GM12878 (cell line): ENCODE measurements around the gene YTHDF2. TPM values are rescaled to one million over a fixed set of nuclear protein-coding genes. Genes with fewer than 3 reads are reported as not detected.

Experiments
- ATAC-seq: fragments of 200-7000 bp; cut with Tn5 transposase; 3 replicates; pipeline ENCODE4 v1.9.1; 2020; ENCODE audit warnings: mild to moderate bottlenecking, moderate library complexity
- BruUV-seq: library from RNA; stranded (reverse); fragments of 400-500 nt; replicated peaks from 2 replicates; lab custom pipeline; 2021; lab: Mats Ljungman, UMichigan
- CTCF ChIA-PET: fragments of 300-600 bp; sonication (Branson Sonifier 250); formaldehyde crosslinking; extraction: SDS; loops from one replicate; lab custom pipeline; 2021; ENCODE audit warnings: inconsistent platforms; lab: Yijun Ruan, JAX
- POLR2A ChIA-PET: fragments of 350-600 bp; formaldehyde crosslinking; extraction: SDS; loops from one replicate; lab custom pipeline; 2021; ENCODE audit warnings: inconsistent platforms; lab: Charles Lee
- RAD21 ChIA-PET: fragments of 300-600 bp; sonication (Branson Sonifier 250); formaldehyde crosslinking; loops from one replicate; lab custom pipeline; 2023; ENCODE audit warnings: antibody characterized with exemption; ENCODE audit not compliant: unreplicated experiment; lab: Charles Lee
- SMC1A ChIA-PET: fragments of 300-600 bp; sonication (Branson Sonifier 250); formaldehyde crosslinking; loops from one replicate; lab custom pipeline; 2023; ENCODE audit not compliant: unreplicated experiment, uncharacterized antibody; lab: Charles Lee
- DNase-seq: peaks from one replicate; pipeline ENCODE4 v3.0.0-alpha.2; 2011; ENCODE audit warnings: low read depth, low spot score
- FAIRE-seq: peaks from 3 replicates; lab custom pipeline; 2011; peaks lifted over from hg19 to GRCh38; lab: Jason Lieb, UNC
- H2AFZ ChIP-seq: 2 replicates; pipeline ENCODE4 v1.6.0; 2011; ENCODE audit warnings: low read depth, low read length, control low read depth; ENCODE audit not compliant: control insufficient read depth
- H3K27ac ChIP-seq: 2 replicates; pipeline ENCODE4 v1.5.1; 2011; ENCODE audit warnings: control low read depth; ENCODE audit not compliant: control insufficient read depth, insufficient read depth
- H3K27me3 ChIP-seq, 2 experiments: replicated peaks in 1 of 2; 2 replicates each; pipeline versions ENCODE4 v1.6.0 to v1.6.1; 2011; ENCODE audit warnings: low read length in 1 of 2; ENCODE audit not compliant: control insufficient read depth in 2 of 2, insufficient read depth in 2 of 2
- H3K36me3 ChIP-seq, 2 experiments: 2 replicates each; pipeline ENCODE4 v1.5.1; 2011; ENCODE audit warnings: low read length in 1 of 2; ENCODE audit not compliant: control insufficient read depth in 2 of 2, insufficient read depth in 2 of 2
- H3K4me1 ChIP-seq: 2 replicates; pipeline ENCODE4 v1.6.1; 2011; ENCODE audit warnings: mild to moderate bottlenecking, low read length, moderate library complexity, mixed read lengths; ENCODE audit not compliant: control insufficient read depth, insufficient read depth
- H3K4me2 ChIP-seq: 2 replicates; pipeline ENCODE4 v1.6.0; 2011; ENCODE audit warnings: control low read depth; ENCODE audit not compliant: control insufficient read depth, insufficient read depth
- H3K4me3 ChIP-seq: fragments of 200-600 bp; sonication (generic); 2 replicates; pipeline ENCODE4 v1.5.1; 2016
- H3K79me2 ChIP-seq: 2 replicates; pipeline ENCODE4 v1.6.0; 2011; ENCODE audit warnings: low read length; ENCODE audit not compliant: control insufficient read depth, insufficient read depth
- H3K9ac ChIP-seq: 2 replicates; pipeline ENCODE4 v1.8.0; 2011; ENCODE audit warnings: low read length, control low read depth, mixed read lengths; ENCODE audit not compliant: control insufficient read depth, insufficient read depth
- H3K9me3 ChIP-seq: replicated peaks from 3 replicates; pipeline ENCODE4 v1.5.1; 2011; ENCODE audit warnings: mild to moderate bottlenecking, low read length; ENCODE audit not compliant: control insufficient read depth, insufficient read depth
- H4K20me1 ChIP-seq: 2 replicates; pipeline ENCODE4 v1.6.0; 2011; ENCODE audit not compliant: control insufficient read depth, insufficient read depth
- CBX3 ChIP-seq: fragments of 200-600 bp; sonication (generic); IDR thresholded peaks from 2 replicates; pipeline ENCODE4 v1.6.1; 2016; ENCODE audit warnings: low read depth, borderline replicate concordance
- ETV6 ChIP-seq, 2 experiments: fragments of 450-650 bp in 1 of 2; IDR thresholded peaks in 1 of 2; conservative IDR thresholded peaks in 1 of 2; 2 replicates each; pipeline ENCODE4 v1.6.1; 2014; ENCODE audit warnings: antibody characterized with exemption in 1 of 2, borderline replicate concordance in 1 of 2, low read depth in 1 of 2, mild to moderate bottlenecking in 1 of 2, moderate library complexity in 1 of 2
- MXI1 ChIP-seq: fragments of 150-350 bp; IDR thresholded peaks from 2 replicates; pipeline ENCODE4 v1.6.1; 2011; ENCODE audit warnings: low read depth, mild to moderate bottlenecking, inconsistent platforms, low read length, improper control_type of control experiment
- ZNF207 ChIP-seq: fragments of 450-650 bp; IDR thresholded peaks from 2 replicates; pipeline ENCODE4 v1.6.1; 2014; ENCODE audit warnings: antibody characterized with exemption, mild to moderate bottlenecking, borderline replicate concordance
- WGBS: methylation state at CpG from one replicate; pipeline ENCODE4 v1.1.6; 2016; ENCODE audit warnings: low lambda C conversion rate; ENCODE audit not compliant: insufficient replicate concordance, insufficient coverage; ENCODE audit errors: missing lambda C conversion rate; 5-methylcytosine and 5-hydroxymethylcytosine counted together
- in situ Hi-C: fragments of 300-500 bp; cut with MboI; formaldehyde crosslinking; loops from 9 replicates; pipeline ENCODE4 v1.14.3; 2018; ENCODE audit warnings: mixed read lengths
- intact Hi-C: fragments of 100-400 bp; cut with micrococcal nuclease; formaldehyde crosslinking; loops from one replicate; pipeline ENCODE4 v1.14.2; 2022; ENCODE audit not compliant: unreplicated experiment
- polyA plus RNA-seq, 11 experiments: library from polyadenylated mRNA; depleted of rRNA in 4 of 11; unstranded in 6 of 11; stranded (reverse) in 5 of 11; fragments of >200 nt; fragmentation: Nextera tagmentation in 4 of 11; fragmentation: Illumina TruSeq in 1 of 11; extraction: Ambion mirVana in 4 of 11; extraction: Trizol in 1 of 11; gene quantifications; 1 replicate in 1 of 11; 2 replicates in 10 of 11; pipeline versions ENCODE4 v1.2.1 to v1.2.3, GENCODE V29; 2011 to 2016; ENCODE audit warnings: inconsistent platforms in 2 of 11, missing spikeins in 2 of 11, low read depth in 1 of 11
- total RNA-seq, 4 experiments: library from RNA; depleted of rRNA in 3 of 4; stranded (reverse); fragments of >200 nt in 3 of 4; fragmentation: Illumina TruSeq in 1 of 4; extraction: Trizol in 1 of 4; gene quantifications; 2 replicates each; pipeline versions ENCODE4 v1.2.1 to v1.2.3, GENCODE V29; 2013 to 2021
- TF ChIP-seq, protein P1 (sequence below), 3 experiments: IDR thresholded peaks in 2 of 3; conservative IDR thresholded peaks in 1 of 3; 2 replicates each; pipeline ENCODE4 v1.5.1; 2011; ENCODE audit warnings: low read depth in 3 of 3, low read length in 3 of 3, mild to moderate bottlenecking in 3 of 3, control low read depth in 2 of 3, moderate library complexity in 2 of 3, inconsistent platforms in 1 of 3, mixed read lengths in 1 of 3; ENCODE audit not compliant: control insufficient read depth in 2 of 3, insufficient read depth in 1 of 3; ENCODE audit errors: extremely low read depth in 1 of 3
- TF ChIP-seq, protein P2 (sequence below): fragments of 450-650 bp; IDR thresholded peaks from 2 replicates; pipeline ENCODE4 v1.6.1; 2017; ENCODE audit warnings: mild to moderate bottlenecking, moderate library complexity

The YTHDF2 gene
- total and polyA plus RNA-seq, 10 of the 15 experiments (the other 5 are each of a cell fraction or from before 2014, with no cell fraction given): 42.4 to 121 (median 66.9) TPM

DNA sequence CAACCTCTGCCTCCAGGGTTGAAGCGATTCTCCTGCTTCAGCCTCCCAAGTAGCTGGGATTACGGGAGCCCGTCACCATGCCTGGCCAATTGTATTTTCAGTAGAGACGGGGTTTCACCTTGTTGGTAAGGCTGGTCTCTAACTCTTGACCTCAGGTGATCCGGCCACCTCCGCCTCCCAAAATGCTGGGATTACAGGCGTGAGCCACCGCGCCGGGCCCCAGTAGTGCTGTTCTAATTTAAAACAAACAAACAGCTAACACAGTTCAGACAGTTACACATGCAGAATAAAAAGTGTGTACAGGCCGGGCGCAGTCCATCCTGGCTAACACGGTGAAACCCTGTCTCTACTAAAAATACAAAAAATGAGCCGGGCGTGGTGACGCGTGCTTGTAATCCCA is 39.6 kb downstream of the YTHDF2 start:
- H3K9me3 ChIP-seq: no peaks in the 10 kb centered on the region
- WGBS: 97% methylated on average over 17 of the region's 17 CpGs
- no peak overlapping the region for H3K27ac ChIP-seq
- no peaks in the 10 kb centered on the region for H3K79me2 ChIP-seq
- TF ChIP-seq CBX3: no peak
- no peak for TF ChIP-seq MXI1
- TF ChIP-seq, protein P1, sequence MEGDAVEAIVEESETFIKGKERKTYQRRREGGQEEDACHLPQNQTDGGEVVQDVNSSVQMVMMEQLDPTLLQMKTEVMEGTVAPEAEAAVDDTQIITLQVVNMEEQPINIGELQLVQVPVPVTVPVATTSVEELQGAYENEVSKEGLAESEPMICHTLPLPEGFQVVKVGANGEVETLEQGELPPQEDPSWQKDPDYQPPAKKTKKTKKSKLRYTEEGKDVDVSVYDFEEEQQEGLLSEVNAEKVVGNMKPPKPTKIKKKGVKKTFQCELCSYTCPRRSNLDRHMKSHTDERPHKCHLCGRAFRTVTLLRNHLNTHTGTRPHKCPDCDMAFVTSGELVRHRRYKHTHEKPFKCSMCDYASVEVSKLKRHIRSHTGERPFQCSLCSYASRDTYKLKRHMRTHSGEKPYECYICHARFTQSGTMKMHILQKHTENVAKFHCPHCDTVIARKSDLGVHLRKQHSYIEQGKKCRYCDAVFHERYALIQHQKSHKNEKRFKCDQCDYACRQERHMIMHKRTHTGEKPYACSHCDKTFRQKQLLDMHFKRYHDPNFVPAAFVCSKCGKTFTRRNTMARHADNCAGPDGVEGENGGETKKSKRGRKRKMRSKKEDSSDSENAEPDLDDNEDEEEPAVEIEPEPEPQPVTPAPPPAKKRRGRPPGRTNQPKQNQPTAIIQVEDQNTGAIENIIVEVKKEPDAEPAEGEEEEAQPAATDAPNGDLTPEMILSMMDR (IDR thresholded peaks at IDR 0.05 in 2 of 3, conservative IDR thresholded peaks at IDR 0.05 in 1 of 3; ENCODE audit: control insufficient read depth in 2 of 3, extremely low read depth in 1 of 3, insufficient read depth in 1 of 3, low read depth in 3 of 3, low read length in 3 of 3): no peak
- TF ChIP-seq ETV6 (conservative IDR thresholded peaks at IDR 0.05 in 1 of 2, IDR thresholded peaks at IDR 0.05 in 1 of 2; ENCODE audit: borderline replicate concordance in 1 of 2, low read depth in 1 of 2): no peak
- TF ChIP-seq, protein P2, sequence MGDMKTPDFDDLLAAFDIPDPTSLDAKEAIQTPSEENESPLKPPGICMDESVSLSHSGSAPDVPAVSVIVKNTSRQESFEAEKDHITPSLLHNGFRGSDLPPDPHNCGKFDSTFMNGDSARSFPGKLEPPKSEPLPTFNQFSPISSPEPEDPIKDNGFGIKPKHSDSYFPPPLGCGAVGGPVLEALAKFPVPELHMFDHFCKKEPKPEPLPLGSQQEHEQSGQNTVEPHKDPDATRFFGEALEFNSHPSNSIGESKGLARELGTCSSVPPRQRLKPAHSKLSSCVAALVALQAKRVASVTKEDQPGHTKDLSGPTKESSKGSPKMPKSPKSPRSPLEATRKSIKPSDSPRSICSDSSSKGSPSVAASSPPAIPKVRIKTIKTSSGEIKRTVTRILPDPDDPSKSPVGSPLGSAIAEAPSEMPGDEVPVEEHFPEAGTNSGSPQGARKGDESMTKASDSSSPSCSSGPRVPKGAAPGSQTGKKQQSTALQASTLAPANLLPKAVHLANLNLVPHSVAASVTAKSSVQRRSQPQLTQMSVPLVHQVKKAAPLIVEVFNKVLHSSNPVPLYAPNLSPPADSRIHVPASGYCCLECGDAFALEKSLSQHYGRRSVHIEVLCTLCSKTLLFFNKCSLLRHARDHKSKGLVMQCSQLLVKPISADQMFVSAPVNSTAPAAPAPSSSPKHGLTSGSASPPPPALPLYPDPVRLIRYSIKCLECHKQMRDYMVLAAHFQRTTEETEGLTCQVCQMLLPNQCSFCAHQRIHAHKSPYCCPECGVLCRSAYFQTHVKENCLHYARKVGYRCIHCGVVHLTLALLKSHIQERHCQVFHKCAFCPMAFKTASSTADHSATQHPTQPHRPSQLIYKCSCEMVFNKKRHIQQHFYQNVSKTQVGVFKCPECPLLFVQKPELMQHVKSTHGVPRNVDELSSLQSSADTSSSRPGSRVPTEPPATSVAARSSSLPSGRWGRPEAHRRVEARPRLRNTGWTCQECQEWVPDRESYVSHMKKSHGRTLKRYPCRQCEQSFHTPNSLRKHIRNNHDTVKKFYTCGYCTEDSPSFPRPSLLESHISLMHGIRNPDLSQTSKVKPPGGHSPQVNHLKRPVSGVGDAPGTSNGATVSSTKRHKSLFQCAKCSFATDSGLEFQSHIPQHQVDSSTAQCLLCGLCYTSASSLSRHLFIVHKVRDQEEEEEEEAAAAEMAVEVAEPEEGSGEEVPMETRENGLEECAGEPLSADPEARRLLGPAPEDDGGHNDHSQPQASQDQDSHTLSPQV: no peak
- no peak for TF ChIP-seq ZNF207
- TF ChIP-seq, all 136 proteins: peak for 0
- SMC1A ChIA-PET: interaction anchor here (1.4 to 3.0 kb wide), 5 partner anchors 8 to 425 kb away, joined by 3 to 19 read pairs (median 6); no protein-coding TSS in a partner anchor
- Histone ChIP-seq H3K9ac (no peak overlapping the region), H3K4me1 (no peaks in the 10 kb centered on the region), H3K4me3 (no peak overlapping the region), H3K4me2 (no peak overlapping the region), H2AFZ (no peak overlapping the region), H4K20me1 (no peaks in the 10 kb centered on the region), H3K36me3 (peaks cover 0 to 7% of the 10 kb centered on the region in 2 experiments; a peak in 2 of 4 replicates), H3K27me3 (no peaks in the 10 kb centered on the region)
- RAD21 ChIA-PET: interaction anchor here (1.8 kb wide), 1 partner anchor 9 kb away, joined by 8 read pairs; no protein-coding TSS in a partner anchor
- DNase-seq (no peak), ATAC-seq (no peak), FAIRE-seq (no peak)
- intact Hi-C loops: no loop called here
- CTCF ChIA-PET: interaction anchor here (1.3 to 4.0 kb wide), 5 partner anchors 9 to 108 kb away, joined by 5 to 39 read pairs (median 8); partner anchors contain the start of gene YTHDF2
- no TSS peak for BruUV-seq
- in situ Hi-C loops: no loop called here
- POLR2A ChIA-PET: interaction anchor here (1.0 kb wide), 1 partner anchor 133 kb away, joined by 3 read pairs; the partner anchor contains the start of gene TAF12
